Measurements from ENCODE around the gene UGT1A10.
"Not testable (repeated sequence)": the region's sequence is repeated elsewhere in the genome, so short reads cannot be mapped to it uniquely, and the experiment has no call there.

UGT1A10 gene

GRCh38 chr2:233736868-233737653, 100.8 kb downstream of the UGT1A10 start:
- in situ Hi-C loops (cut with MboI; ENCODE audit: low sequenced_read_pairs) = not testable (repeated sequence)

- in situ Hi-C loops (cut with MboI; ENCODE audit: low sequenced_read_pairs) = no loop called here
These were observed 104.6 kb downstream of the UGT1A10 start for GRCh38 chr2:233740870-233741269.

- in situ Hi-C loops (cut with MboI; ENCODE audit: low sequenced_read_pairs) = no loop called here
These were observed 107.4 kb downstream of the UGT1A10 start for GRCh38 chr2:233743464-233744259.

- in situ Hi-C loops (cut with MboI; ENCODE audit: low sequenced_read_pairs) = no loop called here
These were observed 109.0 kb downstream of the UGT1A10 start for GRCh38 chr2:233745073-233745755.

- in situ Hi-C loops (cut with MboI; ENCODE audit: low sequenced_read_pairs) = not testable (repeated sequence)
These were observed 109.6 kb downstream of the UGT1A10 start for GRCh38 chr2:233745838-233746237.

GRCh38 chr2:233746475-233747282, 110.4 kb downstream of the UGT1A10 start:
- in situ Hi-C loops (cut with MboI; ENCODE audit: low sequenced_read_pairs) = no loop called here

GRCh38 chr2:233747283-233747544, 111.0 kb downstream of the UGT1A10 start:
- in situ Hi-C loops (cut with MboI; ENCODE audit: low sequenced_read_pairs) = no loop called here

GRCh38 chr2:233750689-233751088, 114.4 kb downstream of the UGT1A10 start:
- in situ Hi-C loops (cut with MboI; ENCODE audit: low sequenced_read_pairs) = not testable (repeated sequence)

GRCh38 chr2:233751212-233752009, 115.2 kb downstream of the UGT1A10 start:
- in situ Hi-C loops (cut with MboI; ENCODE audit: low sequenced_read_pairs) = not testable (repeated sequence)

GRCh38 chr2:233754872-233755611, 118.8 kb downstream of the UGT1A10 start:
- in situ Hi-C loops (cut with MboI; ENCODE audit: low sequenced_read_pairs) = no loop called here

- in situ Hi-C loops (cut with MboI; ENCODE audit: low sequenced_read_pairs) = no loop called here
These were observed 120.3 kb downstream of the UGT1A10 start for GRCh38 chr2:233756429-233757081.

- in situ Hi-C loops (cut with MboI; ENCODE audit: low sequenced_read_pairs) = no loop called here
These were observed 121.9 kb downstream of the UGT1A10 start for GRCh38 chr2:233758141-233758540.

- in situ Hi-C loops (cut with MboI; ENCODE audit: low sequenced_read_pairs) = no loop called here
These were observed 122.6 kb downstream of the UGT1A10 start for GRCh38 chr2:233758849-233759248.

- in situ Hi-C loops (cut with MboI; ENCODE audit: low sequenced_read_pairs) = no loop called here
These were observed 123.8 kb downstream of the UGT1A10 start, which contains the start of gene UGT1A1 for GRCh38 chr2:233760043-233760442. TSS of gene UGT1A1 (plus strand) at chr2:233760270. CDS start at chr2:233760288, 18 bp downstream.

- in situ Hi-C loops (cut with MboI; ENCODE audit: low sequenced_read_pairs) = no loop called here
These were observed 125.0 kb downstream of the UGT1A10 start for GRCh38 chr2:233761040-233761769.

GRCh38 chr2:233764264-233764663, 128.0 kb downstream of the UGT1A10 start:
- in situ Hi-C loops (cut with MboI; ENCODE audit: low sequenced_read_pairs) = no loop called here

- in situ Hi-C loops (cut with MboI; ENCODE audit: low sequenced_read_pairs) = no loop called here
These were observed 128.5 kb downstream of the UGT1A10 start for GRCh38 chr2:233764761-233765160.

GRCh38 chr2:233766416-233766815, 130.2 kb downstream of the UGT1A10 start:
- in situ Hi-C loops (cut with MboI; ENCODE audit: low sequenced_read_pairs) = no loop called here

All from hTERT RPE-1 (cell line).